ENCODE data around the gene C1QTNF1.

C1QTNF1 gene

GRCh38 chr17:79097226-79098055 lies 73.5 kb downstream of the C1QTNF1 start:
- DNase-seq, result no peak

- no peak for DNase-seq
These were observed 74.4 kb downstream of the C1QTNF1 start for GRCh38 chr17:79098282-79098867.
